HepG2 (cell line): ENCODE data around the gene CMYA5. TPM values are rescaled to one million over a fixed set of nuclear protein-coding genes. Genes with fewer than 3 reads are reported as not detected.

Experiments used
- ATAC-seq: fragments of 200-7000 bp; cut with Tn5 transposase; 3 replicates; pipeline ENCODE4 v1.9.1; 2020; ENCODE audit warnings: mild to moderate bottlenecking, moderate library complexity
- BruUV-seq: library from RNA; stranded (reverse); fragments of 400-500 nt; replicated peaks from 2 replicates; lab custom pipeline; 2021; lab: Mats Ljungman, UMichigan
- CTCF ChIA-PET: fragments of 300-600 bp; formaldehyde crosslinking; extraction: SDS; loops from one replicate; lab custom pipeline; 2021; ENCODE audit warnings: low total read pairs, inconsistent platforms, low intra/inter-chr PET ratio; lab: Yijun Ruan, JAX
- POLR2A ChIA-PET: fragments of 350-600 bp; sonication (Branson Sonifier 250); formaldehyde crosslinking; loops from one replicate; lab custom pipeline; 2020; ENCODE audit warnings: antibody characterized with exemption, inconsistent platforms; lab: Yijun Ruan, JAX
- DNase-seq: peaks from one replicate; pipeline ENCODE4 v3.0.0-alpha.2; 2015; ENCODE audit warnings: low spot score
- FAIRE-seq: peaks from 3 replicates; lab custom pipeline; 2011; peaks lifted over from hg19 to GRCh38; lab: Jason Lieb, UNC
- H2AFZ ChIP-seq: one replicate; pipeline ENCODE4 v1.6.1; 2011; ENCODE audit warnings: low read length, inconsistent platforms
- H3K27ac ChIP-seq: fragments of 300-600 bp; 3 replicates; pipeline ENCODE4 v1.8.0; 2011; ENCODE audit warnings: mixed run types, mild to moderate bottlenecking, mixed read lengths, low read length, inconsistent platforms; ENCODE audit not compliant: insufficient read depth; ENCODE audit errors: extremely low read length
- H3K27me3 ChIP-seq, 2 experiments: fragments of 200-600 bp in 1 of 2; 2 replicates in 1 of 2; 3 replicates in 1 of 2; pipeline versions ENCODE4 v1.6.0 to v1.8.0; 2011; ENCODE audit warnings: low read length in 2 of 2, mild to moderate bottlenecking in 2 of 2, moderate library complexity in 2 of 2, inconsistent platforms in 1 of 2; ENCODE audit not compliant: insufficient read depth in 2 of 2, control insufficient read depth in 1 of 2
- H3K36me3 ChIP-seq, 2 experiments: fragments of 200-600 bp in 1 of 2; replicated peaks in 1 of 2; 2 replicates in 1 of 2; 3 replicates in 1 of 2; pipeline versions ENCODE4 v1.5.1 to v1.8.0; 2011; ENCODE audit warnings: low read length in 2 of 2, inconsistent platforms in 1 of 2; ENCODE audit not compliant: insufficient read depth in 2 of 2, control insufficient read depth in 1 of 2
- H3K4me1 ChIP-seq: 2 replicates; pipeline ENCODE4 v1.5.1; 2012; ENCODE audit warnings: low read length, inconsistent platforms; ENCODE audit not compliant: insufficient read depth
- H3K4me2 ChIP-seq: 2 replicates; pipeline ENCODE4 v1.6.0; 2011; ENCODE audit warnings: low read depth, low read length, inconsistent platforms
- H3K4me3 ChIP-seq, 3 experiments: fragments of 200-600 bp in 1 of 3; sonication (generic), shearing (Covaris generic) in 1 of 3; replicated peaks in 1 of 3; 2 replicates each; pipeline ENCODE4 v1.5.1; 2011 to 2016; ENCODE audit warnings: low read length in 3 of 3, inconsistent platforms in 2 of 3, low read depth in 2 of 3, mild to moderate bottlenecking in 2 of 3, control low read depth in 1 of 3, mixed read lengths in 1 of 3; ENCODE audit not compliant: insufficient read depth in 1 of 3
- H3K79me2 ChIP-seq: one replicate; pipeline ENCODE4 v1.6.1; 2011; ENCODE audit warnings: low read length, inconsistent platforms; ENCODE audit not compliant: insufficient read depth
- H3K9ac ChIP-seq: 2 replicates; pipeline ENCODE4 v1.6.0; 2011; ENCODE audit warnings: mild to moderate bottlenecking, low read depth, low read length, inconsistent platforms; ENCODE audit not compliant: insufficient read depth
- H3K9me3 ChIP-seq: 2 replicates; pipeline ENCODE4 v1.5.1; 2012; ENCODE audit warnings: mild to moderate bottlenecking, low read length
- H4K20me1 ChIP-seq: 2 replicates; pipeline ENCODE4 v1.6.0; 2011; ENCODE audit warnings: inconsistent platforms, mild to moderate bottlenecking, low read length, moderate library complexity; ENCODE audit not compliant: insufficient read depth
- E2F1 ChIP-seq: sonication (generic); formaldehyde crosslinking; IDR thresholded peaks from 2 replicates; pipeline ENCODE4 v1.5.0; 2020; ENCODE audit warnings: missing genetic modification reagents
- GTF2F1 ChIP-seq: fragments of 150-350 bp; IDR thresholded peaks from 2 replicates; pipeline ENCODE4 v1.6.1; 2014; ENCODE audit warnings: low read length
- HIC2 ChIP-seq: sonication (generic); formaldehyde crosslinking; IDR thresholded peaks from 2 replicates; pipeline ENCODE4 v1.9.0; 2022; ENCODE audit warnings: low read depth, missing genetic modification reagents
- HINFP ChIP-seq: sonication (generic); formaldehyde crosslinking; IDR thresholded peaks from 2 replicates; pipeline ENCODE4 v1.4.0; 2020; ENCODE audit warnings: low read depth, mild to moderate bottlenecking, missing genetic modification reagents
- HIVEP1 ChIP-seq: sonication (generic); formaldehyde crosslinking; IDR thresholded peaks from 2 replicates; pipeline ENCODE4 v1.4.0; 2020; ENCODE audit warnings: mild to moderate bottlenecking, missing genetic modification reagents
- HOXA5 ChIP-seq: sonication (generic); formaldehyde crosslinking; IDR thresholded peaks from 2 replicates; pipeline ENCODE4 v1.4.0; 2020; ENCODE audit warnings: missing genetic modification reagents
- IKZF1 ChIP-seq: fragments of 450-650 bp; IDR thresholded peaks from 2 replicates; pipeline ENCODE4 v1.7.1; 2016
- KAT7 ChIP-seq: IDR thresholded peaks from 2 replicates; pipeline ENCODE4 v1.6.1; 2018; ENCODE audit warnings: borderline replicate concordance, missing compliant biosample characterization
- SMC3 ChIP-seq: IDR thresholded peaks from 2 replicates; pipeline ENCODE4 v1.6.1; 2011; ENCODE audit warnings: low read length, improper control_type of control experiment
- THAP9 ChIP-seq: sonication (generic); formaldehyde crosslinking; IDR thresholded peaks from 2 replicates; pipeline ENCODE4; 2020; ENCODE audit warnings: missing genetic modification reagents, mild to moderate bottlenecking, borderline replicate concordance
- ZMYM4 ChIP-seq: sonication (generic); formaldehyde crosslinking; IDR thresholded peaks from 2 replicates; pipeline ENCODE4 v1.8.1; 2023; ENCODE audit warnings: mild to moderate bottlenecking, missing genetic modification reagents
- ZNF224 ChIP-seq: sonication (generic); formaldehyde crosslinking; IDR thresholded peaks from 2 replicates; pipeline ENCODE4 v1.5.0; 2020; ENCODE audit warnings: mild to moderate bottlenecking, missing genetic modification reagents
- ZNF558 ChIP-seq: sonication (generic); formaldehyde crosslinking; IDR thresholded peaks from 2 replicates; pipeline ENCODE4 v1.9.0; 2022; ENCODE audit warnings: mild to moderate bottlenecking, missing genetic modification reagents, borderline replicate concordance
- ZNF629 ChIP-seq: sonication (generic); formaldehyde crosslinking; conservative IDR thresholded peaks from 2 replicates; pipeline ENCODE4 v1.5.0; 2020; ENCODE audit warnings: missing genetic modification reagents
- ZNF670 ChIP-seq: sonication (generic); formaldehyde crosslinking; IDR thresholded peaks from 2 replicates; pipeline ENCODE4 v1.8.0; 2022; ENCODE audit warnings: mild to moderate bottlenecking, missing genetic modification reagents, borderline replicate concordance
- ZNF746 ChIP-seq: sonication (generic); formaldehyde crosslinking; IDR thresholded peaks from 2 replicates; pipeline ENCODE4 v1.8.0; 2022; ENCODE audit warnings: mild to moderate bottlenecking, missing genetic modification reagents
- ZNF891 ChIP-seq: sonication (generic); formaldehyde crosslinking; IDR thresholded peaks from 2 replicates; pipeline ENCODE4 v1.5.0; 2020; ENCODE audit warnings: mild to moderate bottlenecking, missing genetic modification reagents
- WGBS: methylation state at CpG from one replicate; pipeline ENCODE4 v1.1.6; 2017; ENCODE audit warnings: low lambda C conversion rate; 5-methylcytosine and 5-hydroxymethylcytosine counted together
- in situ Hi-C: cut with HindIII; loops from 2 replicates; pipeline ENCODE4 v1.10.0; 2017; ENCODE audit warnings: low pct_unique_long_range_greater_than_20kb; ENCODE audit not compliant: extremely low pct_ligation_motif_present
- intact Hi-C: fragments of 100-400 bp; cut with micrococcal nuclease; formaldehyde crosslinking; loops from one replicate; pipeline ENCODE4 v1.10.0; 2022; ENCODE audit not compliant: unreplicated experiment
- polyA plus RNA-seq, 8 experiments: library from polyadenylated mRNA; depleted of rRNA in 3 of 8; stranded (reverse) in 7 of 8; unstranded in 1 of 8; fragments of >200 nt; fragmentation: Illumina TruSeq in 4 of 8; extraction: Trizol in 4 of 8; gene quantifications; 2 replicates each; pipeline versions ENCODE4 v1.2.1 to v1.2.3, GENCODE V29; 2011 to 2016; ENCODE audit warnings: low read depth in 4 of 8, missing spikeins in 1 of 8, mixed read lengths in 1 of 8; ENCODE audit not compliant: insufficient read depth in 1 of 8
- total RNA-seq, 5 experiments: library from RNA; depleted of rRNA; stranded (reverse); fragments of >200 nt; fragmentation: Illumina TruSeq; extraction: Trizol; gene quantifications; 2 replicates each; pipeline ENCODE4 v1.2.3, GENCODE V29; 2016; ENCODE audit warnings: low read depth in 1 of 5

The CMYA5 gene
- total and polyA plus RNA-seq, 2 of the 13 experiments (the other 11 are each of a cell fraction or from before 2014, with no cell fraction given): 0.13 to 0.51 TPM

- peaks cover 2 to 41% of the 10 kb centered on the region in 2 experiments; a peak in 2 of 5 replicates for H3K27me3 ChIP-seq
- no peaks in the 10 kb centered on the region for H4K20me1 ChIP-seq
- ChIA-PET CTCF (no interaction called here), POLR2A (no interaction called here)
- no peak overlapping the region for H3K27ac ChIP-seq
- DNase-seq (no peak), FAIRE-seq (no peak), ATAC-seq (no peak)
- no peak overlapping the region for H3K4me2 ChIP-seq
- no peaks in the 10 kb centered on the region for H3K9me3 ChIP-seq
- in situ Hi-C loops: no loop called here
- H2AFZ ChIP-seq: no peak overlapping the region
- no peaks in the 10 kb centered on the region for H3K4me1 ChIP-seq
- intact Hi-C loops: no loop called here
- H3K36me3 ChIP-seq: no peaks in the 10 kb centered on the region
- no peak overlapping the region for H3K4me3 ChIP-seq
- no TSS peak for BruUV-seq
- no peaks in the 10 kb centered on the region for H3K79me2 ChIP-seq
- 11% methylated on average over 8 of the region's 8 CpGs for WGBS
- no peak overlapping the region for H3K9ac ChIP-seq
- TF ChIP-seq KAT7 (CRISPR knock-in tag) (no peak), E2F1 (CRISPR knock-in tag) (no peak), ZNF670 (CRISPR knock-in tag) (no peak), HIC2 (CRISPR knock-in tag) (no peak), ZNF224 (no peak), ZNF746 (CRISPR knock-in tag) (no peak), SMC3 (no peak), ZNF629 (CRISPR knock-in tag) (no peak), THAP9 (CRISPR knock-in tag) (no peak), HINFP (CRISPR knock-in tag) (no peak), ZMYM4 (no peak), GTF2F1 (no peak), IKZF1 (no peak), HIVEP1 (CRISPR knock-in tag) (no peak), HOXA5 (CRISPR knock-in tag) (no peak), ZNF891 (CRISPR knock-in tag) (no peak), ZNF558 (CRISPR knock-in tag) (no peak)
These were observed 157.9 kb downstream of the CMYA5 start for GRCh38 chr5:79847561-79847960.
